PC-9 (cell line): Measurements from ENCODE around the gene CDC16. TPM values are rescaled to one million over a fixed set of nuclear protein-coding genes. Genes with fewer than 3 reads are reported as not detected.

Experiments
- BruUV-seq: library from RNA; stranded (reverse); fragments of 400-500 nt; replicated peaks from 2 replicates; lab custom pipeline; 2021; lab: Mats Ljungman, UMichigan
- CTCF ChIA-PET: fragments of 300-600 bp; sonication (Branson Sonifier 250); formaldehyde crosslinking; loops from one replicate; lab custom pipeline; 2022; ENCODE audit warnings: antibody characterized with exemption; lab: Charles Lee
- POLR2A ChIA-PET: fragments of 300-600 bp; sonication (Branson Sonifier 250); formaldehyde crosslinking; loops from one replicate; lab custom pipeline; 2022; ENCODE audit warnings: antibody characterized with exemption; ENCODE audit not compliant: unreplicated experiment; lab: Charles Lee
- DNase-seq, 2 experiments: peaks; one replicate each; pipeline versions ENCODE4 v3.0.0 to v3.0.0-alpha.2; 2015 to 2022; ENCODE audit warnings: mixed read lengths in 1 of 2
- H2AFZ ChIP-seq: fragments of 200-600 bp; sonication (generic); 2 replicates; pipeline ENCODE4 v1.8.1; 2017; ENCODE audit warnings: antibody characterized with exemption
- H3F3A ChIP-seq: fragments of 200-600 bp; sonication (generic); 2 replicates; pipeline ENCODE4 v1.8.1; 2017; ENCODE audit warnings: antibody characterized with exemption, mild to moderate bottlenecking, low read depth; ENCODE audit not compliant: insufficient read depth
- H3K27ac ChIP-seq: fragments of 200-600 bp; sonication (generic); 2 replicates; pipeline ENCODE4 v1.6.1; 2016; ENCODE audit warnings: mixed run types
- H3K27me3 ChIP-seq: fragments of 200-600 bp; sonication (generic); 2 replicates; pipeline ENCODE4 v1.6.1; 2016; ENCODE audit warnings: low read depth, mixed run types; ENCODE audit not compliant: insufficient read depth
- H3K36me3 ChIP-seq: fragments of 200-600 bp; sonication (generic); 2 replicates; pipeline ENCODE4 v1.6.1; 2016; ENCODE audit warnings: low read depth, mixed run types
- H3K4me1 ChIP-seq: fragments of 200-600 bp; sonication (generic); replicated peaks from 2 replicates; pipeline ENCODE4 v1.6.1; 2016; ENCODE audit warnings: mixed run types; ENCODE audit not compliant: insufficient read depth
- H3K4me2 ChIP-seq: fragments of 200-600 bp; sonication (generic); 2 replicates; pipeline ENCODE4 v1.6.1; 2017; ENCODE audit warnings: mixed run types
- H3K4me3 ChIP-seq: fragments of 200-600 bp; sonication (generic); 2 replicates; pipeline ENCODE4 v1.6.1; 2016; ENCODE audit warnings: mixed run types
- H3K79me2 ChIP-seq: fragments of 200-600 bp; sonication (generic); 2 replicates; pipeline ENCODE4 v1.6.1; 2017; ENCODE audit warnings: low read depth, mixed run types
- H3K9me2 ChIP-seq: fragments of 200-600 bp; sonication (generic); 2 replicates; pipeline ENCODE4 v1.8.1; 2017; ENCODE audit warnings: mild to moderate bottlenecking; ENCODE audit not compliant: insufficient read depth
- H3K9me3 ChIP-seq: fragments of 200-600 bp; sonication (generic); 2 replicates; pipeline ENCODE4 v1.8.1; 2016; ENCODE audit warnings: low read depth; ENCODE audit not compliant: insufficient read depth
- H4K20me1 ChIP-seq: fragments of 200-600 bp; sonication (generic); 2 replicates; pipeline ENCODE4 v1.8.1; 2017; ENCODE audit not compliant: insufficient read depth
- EZH2 ChIP-seq: fragments of 200-600 bp; sonication (generic); IDR thresholded peaks from 2 replicates; pipeline ENCODE4 v1.8.0; 2017; ENCODE audit warnings: antibody characterized with exemption, low read depth
- intact Hi-C: fragments of 100-400 bp; cut with micrococcal nuclease; formaldehyde crosslinking; loops from one replicate; pipeline ENCODE4 v1.10.0; 2022; ENCODE audit not compliant: unreplicated experiment
- total RNA-seq: library from RNA; stranded (reverse); gene quantifications from 2 replicates; pipeline ENCODE4 v1.2.3, GENCODE V29; 2021
- TF ChIP-seq, protein P1 (sequence below): fragments of 200-600 bp; sonication (generic); conservative IDR thresholded peaks from 2 replicates; pipeline ENCODE4 v1.6.1; 2017; ENCODE audit warnings: mixed run types, antibody characterized with exemption, mild to moderate bottlenecking, moderate library complexity

Gene CDC16
- total RNA-seq, 1 experiment from 2014 or later: 56.8 TPM

DNA sequence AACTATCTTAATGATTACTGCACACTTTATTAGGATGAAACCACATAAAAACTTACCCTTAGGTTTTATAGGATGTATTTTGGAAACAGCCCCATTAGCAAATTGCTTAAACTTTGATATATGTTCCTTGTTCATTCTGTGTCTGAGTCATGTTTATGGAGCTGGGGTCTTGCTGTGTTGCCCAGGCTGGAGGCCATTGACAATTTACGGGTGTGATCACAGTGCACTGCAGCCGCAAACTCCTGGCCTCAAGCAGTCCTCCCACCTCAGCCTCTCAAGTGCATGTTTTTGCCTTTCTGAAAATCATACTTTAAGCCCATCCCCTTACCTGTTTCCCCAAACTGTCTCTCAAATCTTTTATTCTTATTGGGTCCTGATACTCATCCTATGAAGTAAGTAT, 74.4 kb downstream of the CDC16 start:
- POLR2A ChIA-PET: no interaction called here

DNA sequence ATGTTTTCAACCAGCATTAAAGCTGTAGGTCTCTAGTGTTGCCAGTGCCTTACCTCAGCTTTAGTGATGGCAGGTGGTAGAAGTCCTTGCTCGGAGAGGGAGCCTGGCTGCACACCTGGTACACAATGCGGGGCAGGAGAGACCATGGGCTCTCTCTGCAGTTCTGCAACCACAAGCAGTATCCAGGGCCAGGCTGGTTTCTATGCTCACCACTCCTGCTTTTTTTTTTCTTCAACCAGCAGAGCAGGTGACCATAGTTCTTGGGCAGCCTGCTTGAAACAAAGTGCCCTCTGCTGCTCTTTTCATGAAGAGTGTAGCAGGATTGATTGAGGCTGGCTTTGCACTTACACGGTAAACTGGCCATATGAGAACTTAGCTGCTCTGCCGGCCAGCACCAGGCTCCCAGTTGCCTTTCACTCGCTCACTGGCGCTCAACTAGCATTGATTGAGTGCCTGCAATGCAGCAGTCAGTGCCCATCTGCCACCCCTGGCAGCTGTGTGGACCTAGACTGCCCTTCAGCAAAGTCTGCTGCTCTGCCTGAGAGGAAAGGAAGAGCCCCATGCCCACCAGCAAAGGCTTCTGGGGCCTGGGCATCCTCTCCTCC, 75.2 kb downstream of the CDC16 start:
- no peak overlapping the region for H3K4me3 ChIP-seq
- no peak for DNase-seq
- CTCF ChIA-PET: no interaction called here
- H2AFZ ChIP-seq: no peak overlapping the region
- no peaks in the 10 kb centered on the region for H4K20me1 ChIP-seq
- H3K9me3 ChIP-seq: no peaks in the 10 kb centered on the region
- no peak for TF ChIP-seq EZH2
- TF ChIP-seq, protein P1, sequence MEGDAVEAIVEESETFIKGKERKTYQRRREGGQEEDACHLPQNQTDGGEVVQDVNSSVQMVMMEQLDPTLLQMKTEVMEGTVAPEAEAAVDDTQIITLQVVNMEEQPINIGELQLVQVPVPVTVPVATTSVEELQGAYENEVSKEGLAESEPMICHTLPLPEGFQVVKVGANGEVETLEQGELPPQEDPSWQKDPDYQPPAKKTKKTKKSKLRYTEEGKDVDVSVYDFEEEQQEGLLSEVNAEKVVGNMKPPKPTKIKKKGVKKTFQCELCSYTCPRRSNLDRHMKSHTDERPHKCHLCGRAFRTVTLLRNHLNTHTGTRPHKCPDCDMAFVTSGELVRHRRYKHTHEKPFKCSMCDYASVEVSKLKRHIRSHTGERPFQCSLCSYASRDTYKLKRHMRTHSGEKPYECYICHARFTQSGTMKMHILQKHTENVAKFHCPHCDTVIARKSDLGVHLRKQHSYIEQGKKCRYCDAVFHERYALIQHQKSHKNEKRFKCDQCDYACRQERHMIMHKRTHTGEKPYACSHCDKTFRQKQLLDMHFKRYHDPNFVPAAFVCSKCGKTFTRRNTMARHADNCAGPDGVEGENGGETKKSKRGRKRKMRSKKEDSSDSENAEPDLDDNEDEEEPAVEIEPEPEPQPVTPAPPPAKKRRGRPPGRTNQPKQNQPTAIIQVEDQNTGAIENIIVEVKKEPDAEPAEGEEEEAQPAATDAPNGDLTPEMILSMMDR: no peak
- peaks cover 8% of the 10 kb centered on the region for H3K79me2 ChIP-seq
- POLR2A ChIA-PET: no interaction called here
- no peaks in the 10 kb centered on the region for H3K36me3 ChIP-seq
- H3F3A ChIP-seq: peaks cover 24% of the 10 kb centered on the region
- H3K4me1 ChIP-seq: peaks cover 11% of the 10 kb centered on the region
- H3K4me2 ChIP-seq: no peak overlapping the region
- no peaks in the 10 kb centered on the region for H3K27me3 ChIP-seq
- intact Hi-C loops: no loop called here
- no peak overlapping the region for H3K27ac ChIP-seq
- BruUV-seq: no TSS peak
- H3K9me2 ChIP-seq: no peaks in the 10 kb centered on the region

More for the DNA sequence above, 74.4 kb downstream of the CDC16 start:
- intact Hi-C loops: no loop called here
- TF ChIP-seq EZH2: no peak
- TF ChIP-seq, protein P1: no peak
- no peak overlapping the region for H3K4me3 ChIP-seq
- H3K36me3 ChIP-seq: no peaks in the 10 kb centered on the region; the same call in 1 of the 2 replicates
- no peak overlapping the region for H3K27ac ChIP-seq
- H3K9me3 ChIP-seq: no peaks in the 10 kb centered on the region
- H3K79me2 ChIP-seq: 0 out of 2 replicates have a peak, but pooled peaks cover 5% of the 10 kb centered on the region
- CTCF ChIA-PET: no interaction called here
- H3K4me1 ChIP-seq: peaks cover 11% of the 10 kb centered on the region; the same call in 1 of the 2 replicates
- BruUV-seq: no TSS peak
- peaks cover 20% of the 10 kb centered on the region for H3F3A ChIP-seq
- no peaks in the 10 kb centered on the region for H4K20me1 ChIP-seq
- no peak overlapping the region for H2AFZ ChIP-seq
- no peak for DNase-seq
- H3K4me2 ChIP-seq: no peak overlapping the region
- no peaks in the 10 kb centered on the region for H3K27me3 ChIP-seq
- no peaks in the 10 kb centered on the region for H3K9me2 ChIP-seq

DNA sequence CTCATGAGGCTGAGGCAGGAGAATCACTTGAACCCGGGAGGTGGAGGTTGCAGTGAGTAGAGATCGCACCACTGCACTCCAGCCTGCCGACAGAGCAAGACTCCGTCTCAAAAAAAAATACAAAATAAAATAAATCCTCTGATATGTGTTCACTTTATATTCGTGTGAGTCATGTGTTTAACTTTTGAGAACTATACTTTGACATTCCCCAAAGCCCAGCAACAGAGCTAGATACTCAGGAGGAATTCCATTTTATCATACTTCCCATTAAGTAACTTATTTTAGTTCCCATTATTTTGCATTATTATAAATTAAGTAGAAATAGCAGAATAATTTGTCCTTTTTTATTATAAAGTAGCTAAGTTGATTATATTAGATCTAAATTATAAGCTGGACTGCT, 76.3 kb downstream of the CDC16 start:
- TF ChIP-seq EZH2: no peak
- TF ChIP-seq, protein P1: no peak
- Histone ChIP-seq H3K36me3 (no peaks in the 10 kb centered on the region), H3K4me2 (no peak overlapping the region), H3F3A (peaks cover 26% of the 10 kb centered on the region), H2AFZ (no peak overlapping the region), H3K79me2 (peaks cover 19% of the 10 kb centered on the region), H3K27ac (no peak overlapping the region), H3K4me1 (peaks cover 21% of the 10 kb centered on the region), H4K20me1 (no peaks in the 10 kb centered on the region; the same call in 1 of the 2 replicates), H3K27me3 (no peaks in the 10 kb centered on the region), H3K9me2 (no peaks in the 10 kb centered on the region), H3K4me3 (no peak overlapping the region), H3K9me3 (no peaks in the 10 kb centered on the region)
- CTCF ChIA-PET: no interaction called here
- no TSS peak for BruUV-seq
- intact Hi-C loops: no loop called here
- no peak for DNase-seq
- POLR2A ChIA-PET: no interaction called here
